ENCODE results near the gene SLC25A53. TPM values are rescaled to one million over a fixed set of nuclear protein-coding genes. Genes with fewer than 3 reads are reported as not detected.

The SLC25A53 gene, protein sequence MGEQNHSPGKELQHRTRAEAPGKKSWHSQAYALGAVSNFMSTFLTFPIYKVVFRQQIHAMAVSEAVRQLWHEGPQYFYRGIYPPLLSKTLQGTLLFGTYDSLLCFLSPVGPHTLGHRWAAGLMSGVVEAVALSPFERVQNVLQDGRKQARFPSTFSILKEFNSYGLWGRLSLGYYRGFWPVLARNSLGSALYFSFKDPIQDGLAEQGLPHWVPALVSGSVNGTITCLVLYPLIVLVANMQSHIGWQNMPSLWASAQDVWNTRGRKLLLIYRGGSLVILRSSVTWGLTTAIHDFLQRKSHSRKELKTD
- total RNA-seq (2013): 9.9 TPM
- polyA plus RNA-seq (1 to 10 TPM; 5.9 to 9.6 (median 7.6) TPM), polyA minus RNA-seq (5.9 and 7.1 TPM in 2 replicates), total RNA-seq (2.3 to 4.4 (median 3.4) reads per million in 11 experiments)

GRCh38 chrX:104156630-104157529, at the start of gene SLC25A53:
TSS of gene SLC25A53 (minus strand) at chrX:104157009. CDS start at chrX:104105257, 51,752 bp downstream.
- under 1% methylated on average over 35 of the region's 44 CpGs for WGBS (ENCODE audit: insufficient coverage)

More at GRCh38 chrX:104156630-104157529, at the start of gene SLC25A53:
- peak within 1 kb of the TSS; percentile 93 to 96 for H3K27ac ChIP-seq (ENCODE audit: low read depth in 1 of 2, low read length in 2 of 2)
- H3K4me3 ChIP-seq (replicated peaks in 1 of 3; ENCODE audit: low read depth in 2 of 3, low read length in 3 of 3): peak within 1 kb of the TSS; percentile 62 to 82 (median 79)
- H3K4me2 ChIP-seq (replicated peaks; ENCODE audit: extremely low read depth, low read length, poor library complexity, severe bottlenecking): peak within 1 kb of the TSS; percentile 74
- Mint-ChIP-seq H3K4me3 (peak within 1 kb of the TSS; percentile 87 to 96), H3K27ac (peak within 1 kb of the TSS; percentile 98 to 100 (median 99)), H3K27me3 (ENCODE audit: low read depth in 3 of 3) (peaks cover 0 to 2% (median 0%) of the 10 kb centered on the region in 3 donors), H3K9me3 (peaks cover 0 to 8% (median 0%) of the 10 kb centered on the region in 7 donors), H3K36me3 (no peaks in the 10 kb centered on the region), H3K4me1 (peaks cover 3% of the 10 kb centered on the region)
- H3K36me3 ChIP-seq (replicated peaks in 1 of 2; ENCODE audit: control insufficient read depth in 1 of 2, insufficient read depth in 2 of 2, low read length in 2 of 2): no peaks in the 10 kb centered on the region
- intact Hi-C loops (cut with micrococcal nuclease): loop anchor here in 1 of 2 donors (5.0 kb wide), 1 partner anchor 470 kb away; the partner anchor contains the start of gene MORF4L2
- no peaks in the 10 kb centered on the region for H3K27me3 ChIP-seq (ENCODE audit: control insufficient read depth in 2 of 2, insufficient read depth in 2 of 2, low read length in 2 of 2)
- DNase-seq: peak; percentile 71 to 81 (median 81)
- H3K9me3 ChIP-seq (replicated peaks in 1 of 2; ENCODE audit: control insufficient read depth in 1 of 2, insufficient read depth in 1 of 2, low read length in 2 of 2): no peaks in the 10 kb centered on the region
- H3K9ac ChIP-seq (ENCODE audit: insufficient read depth, low read length, poor library complexity, severe bottlenecking): peak within 1 kb of the TSS; percentile 78
- TF ChIP-seq CTCF (IDR thresholded peaks at IDR 0.05): no peak
- peaks cover 10 to 11% of the 10 kb centered on the region in 2 donors for H3K4me1 ChIP-seq (ENCODE audit: control insufficient read depth in 1 of 2, insufficient read depth in 2 of 2, low read length in 2 of 2)
- H4K20me1 ChIP-seq (ENCODE audit: insufficient read depth, low read length): no peaks in the 10 kb centered on the region
- peaks cover 17% of the 10 kb centered on the region for H3K79me2 ChIP-seq (ENCODE audit: insufficient read depth, low read length)
- H2AFZ ChIP-seq (ENCODE audit: insufficient read depth, low read depth, low read length, poor library complexity, severe bottlenecking): peak within 1 kb of the TSS; percentile 74
